H9 (cell line): ENCODE measurements around the gene MORN5. TPM values are rescaled to one million over a fixed set of nuclear protein-coding genes. Genes with fewer than 3 reads are reported as not detected.

Source experiments
- DNase-seq: peaks from one replicate; pipeline ENCODE4 v3.0.0-alpha.2; 2017
- H2AFZ ChIP-seq: one replicate; pipeline ENCODE4 v1.6.1; 2013; ENCODE audit warnings: mild to moderate bottlenecking, low read length, control low read depth, moderate library complexity
- H2AK5ac ChIP-seq: 2 replicates; pipeline ENCODE4 v1.6.1; 2013; ENCODE audit warnings: low read length, control low read depth, mixed read lengths; ENCODE audit not compliant: insufficient read length
- H2BK120ac ChIP-seq: one replicate; pipeline ENCODE4 v1.6.1; 2013; ENCODE audit warnings: low read depth, mild to moderate bottlenecking, low read length, control low read depth, inconsistent platforms; ENCODE audit not compliant: poor library complexity, severe bottlenecking
- H2BK12ac ChIP-seq: 2 replicates; pipeline ENCODE4 v1.6.1; 2013; ENCODE audit warnings: low read length, control low read depth, mixed read lengths, low read depth; ENCODE audit not compliant: insufficient read length
- H2BK15ac ChIP-seq: 2 replicates; pipeline ENCODE4 v1.6.1; 2013; ENCODE audit warnings: low read depth, low read length, control low read depth
- H2BK20ac ChIP-seq: one replicate; pipeline ENCODE4 v1.6.1; 2013; ENCODE audit warnings: low read depth, mild to moderate bottlenecking, low read length, control low read depth, inconsistent platforms; ENCODE audit not compliant: poor library complexity, severe bottlenecking
- H2BK5ac ChIP-seq: 2 replicates; pipeline ENCODE4 v1.6.1; 2013; ENCODE audit warnings: low read length, control low read depth, mixed read lengths; ENCODE audit not compliant: insufficient read length
- H3K14ac ChIP-seq: 2 replicates; pipeline ENCODE4 v1.6.1; 2013; ENCODE audit warnings: low read length, control low read depth; ENCODE audit not compliant: insufficient read depth
- H3K18ac ChIP-seq: 2 replicates; pipeline ENCODE4 v1.6.1; 2013; ENCODE audit warnings: low read depth, mild to moderate bottlenecking, mixed read lengths, low read length, control low read depth; ENCODE audit not compliant: insufficient read length
- H3K23ac ChIP-seq: 2 replicates; pipeline ENCODE4 v1.6.1; 2013; ENCODE audit warnings: low read length, control low read depth, mixed read lengths, low read depth; ENCODE audit not compliant: insufficient read length
- H3K23me2 ChIP-seq: 2 replicates; pipeline ENCODE4 v1.6.1; 2013; ENCODE audit warnings: low read depth, mild to moderate bottlenecking, mixed read lengths, low read length, control low read depth; ENCODE audit not compliant: insufficient read length, poor library complexity, severe bottlenecking
- H3K27ac ChIP-seq: 2 replicates; pipeline ENCODE4 v1.5.1; 2013; ENCODE audit warnings: low read length, control low read depth, mixed read lengths, low read depth; ENCODE audit not compliant: insufficient read length
- H3K27me3 ChIP-seq: 2 replicates; pipeline ENCODE4 v1.6.1; 2013; ENCODE audit warnings: low read length, control low read depth, inconsistent platforms; ENCODE audit not compliant: insufficient read depth
- H3K4ac ChIP-seq: 2 replicates; pipeline ENCODE4 v1.6.1; 2013; ENCODE audit warnings: low read depth, mild to moderate bottlenecking, control low read depth, inconsistent platforms, low read length, moderate library complexity
- H3K4me1 ChIP-seq: 2 replicates; pipeline ENCODE4 v1.6.1; 2013; ENCODE audit warnings: low read length, control low read depth, inconsistent platforms; ENCODE audit not compliant: insufficient read depth
- H3K4me2 ChIP-seq: 2 replicates; pipeline ENCODE4 v1.6.1; 2013; ENCODE audit warnings: low read length, control low read depth, mixed read lengths; ENCODE audit not compliant: insufficient read length, insufficient read depth
- H3K56ac ChIP-seq: 2 replicates; pipeline ENCODE4 v1.6.1; 2013; ENCODE audit warnings: low read depth, mild to moderate bottlenecking, mixed read lengths, low read length, control low read depth; ENCODE audit not compliant: insufficient read length
- H3K79me1 ChIP-seq: 2 replicates; pipeline ENCODE4 v1.6.1; 2013; ENCODE audit warnings: low read depth, mild to moderate bottlenecking, moderate library complexity, low read length, control low read depth, inconsistent platforms; ENCODE audit not compliant: insufficient read depth, poor library complexity, severe bottlenecking
- H3K79me2 ChIP-seq: 2 replicates; pipeline ENCODE4 v1.6.1; 2013; ENCODE audit warnings: low read length, control low read depth, inconsistent platforms; ENCODE audit not compliant: insufficient read depth
- H3K9ac ChIP-seq: 2 replicates; pipeline ENCODE4 v1.6.1; 2013; ENCODE audit warnings: low read length, control low read depth, mixed read lengths; ENCODE audit not compliant: insufficient read length; ENCODE audit errors: extremely low read depth
- H3K9me3 ChIP-seq: one replicate; pipeline ENCODE4 v1.6.1; 2013; ENCODE audit warnings: low read depth, low read length, inconsistent platforms; ENCODE audit not compliant: control insufficient read depth
- H3T11ph ChIP-seq: one replicate; pipeline ENCODE4 v1.6.1; 2013; ENCODE audit warnings: mild to moderate bottlenecking, low read length, control low read depth, inconsistent platforms
- H4K20me1 ChIP-seq: one replicate; pipeline ENCODE4 v1.6.1; 2013; ENCODE audit not compliant: control insufficient read depth, insufficient read length, insufficient read depth
- H4K5ac ChIP-seq: 2 replicates; pipeline ENCODE4 v1.6.1; 2013; ENCODE audit warnings: low read depth, mild to moderate bottlenecking, mixed read lengths, low read length, control low read depth; ENCODE audit not compliant: insufficient read length
- H4K8ac ChIP-seq: replicated peaks from 2 replicates; pipeline ENCODE4 v1.6.1; 2013; ENCODE audit warnings: low read length, control low read depth, mixed read lengths, low read depth; ENCODE audit not compliant: insufficient read length
- H4K91ac ChIP-seq: 2 replicates; pipeline ENCODE4 v1.6.1; 2013; ENCODE audit warnings: low read depth, mild to moderate bottlenecking, moderate library complexity, mixed read lengths, low read length, control low read depth; ENCODE audit not compliant: insufficient read length
- H3K27ac Mint-ChIP-seq, 3 experiments: 2 replicates in 2 of 3; 3 replicates in 1 of 3; pipeline ENCODE4 v1.8.0; 2020 to 2021; ENCODE audit warnings: mixed read lengths in 3 of 3, mild to moderate bottlenecking in 1 of 3, moderate library complexity in 1 of 3
- H3K27me3 Mint-ChIP-seq: 2 replicates; pipeline ENCODE4 v1.8.0; 2021; ENCODE audit warnings: low read depth, mild to moderate bottlenecking, moderate library complexity, mixed read lengths
- H3K36me3 Mint-ChIP-seq, 3 experiments: 2 replicates in 2 of 3; 3 replicates in 1 of 3; pipeline ENCODE4 v1.8.0; 2020 to 2021; ENCODE audit warnings: low read depth in 3 of 3, mixed read lengths in 3 of 3; ENCODE audit not compliant: insufficient read depth in 1 of 3
- H3K4me1 Mint-ChIP-seq, 2 experiments: 2 replicates each; pipeline ENCODE4 v1.8.0; 2020; ENCODE audit warnings: mixed read lengths in 2 of 2
- H3K4me3 Mint-ChIP-seq, 2 experiments: 2 replicates in 1 of 2; 3 replicates in 1 of 2; pipeline ENCODE4 v1.8.0; 2020 to 2021; ENCODE audit warnings: mild to moderate bottlenecking in 2 of 2, mixed read lengths in 2 of 2, moderate library complexity in 1 of 2
- H3K9me3 Mint-ChIP-seq, 2 experiments: 2 replicates in 1 of 2; 3 replicates in 1 of 2; pipeline ENCODE4 v1.8.0; 2020; ENCODE audit warnings: mild to moderate bottlenecking in 2 of 2, mixed read lengths in 2 of 2, moderate library complexity in 1 of 2
- WGBS: extraction: QIAGEN DNeasy Blood & Tissue Kit; methylation state at CpG from one replicate; pipeline ENCODE4 v1.1.7; 2013; ENCODE audit warnings: missing lambda C conversion rate, low lambda C conversion rate, mixed read lengths; ENCODE audit not compliant: insufficient read length; ENCODE audit errors: extremely low coverage; 5-methylcytosine and 5-hydroxymethylcytosine counted together
- total RNA-seq: library from RNA; stranded (reverse); gene quantifications from 2 replicates; pipeline ENCODE4 v1.2.1, GENCODE V29; 2021
- TF ChIP-seq, protein P1 (sequence below): fragments of 200-600 bp; sonication (generic); conservative IDR thresholded peaks from 3 replicates; pipeline ENCODE4 v1.8.0; 2021; ENCODE audit warnings: antibody characterized with exemption, mild to moderate bottlenecking

Gene MORN5
- total RNA-seq, 1 experiment from 2014 or later = not detected

DNA sequence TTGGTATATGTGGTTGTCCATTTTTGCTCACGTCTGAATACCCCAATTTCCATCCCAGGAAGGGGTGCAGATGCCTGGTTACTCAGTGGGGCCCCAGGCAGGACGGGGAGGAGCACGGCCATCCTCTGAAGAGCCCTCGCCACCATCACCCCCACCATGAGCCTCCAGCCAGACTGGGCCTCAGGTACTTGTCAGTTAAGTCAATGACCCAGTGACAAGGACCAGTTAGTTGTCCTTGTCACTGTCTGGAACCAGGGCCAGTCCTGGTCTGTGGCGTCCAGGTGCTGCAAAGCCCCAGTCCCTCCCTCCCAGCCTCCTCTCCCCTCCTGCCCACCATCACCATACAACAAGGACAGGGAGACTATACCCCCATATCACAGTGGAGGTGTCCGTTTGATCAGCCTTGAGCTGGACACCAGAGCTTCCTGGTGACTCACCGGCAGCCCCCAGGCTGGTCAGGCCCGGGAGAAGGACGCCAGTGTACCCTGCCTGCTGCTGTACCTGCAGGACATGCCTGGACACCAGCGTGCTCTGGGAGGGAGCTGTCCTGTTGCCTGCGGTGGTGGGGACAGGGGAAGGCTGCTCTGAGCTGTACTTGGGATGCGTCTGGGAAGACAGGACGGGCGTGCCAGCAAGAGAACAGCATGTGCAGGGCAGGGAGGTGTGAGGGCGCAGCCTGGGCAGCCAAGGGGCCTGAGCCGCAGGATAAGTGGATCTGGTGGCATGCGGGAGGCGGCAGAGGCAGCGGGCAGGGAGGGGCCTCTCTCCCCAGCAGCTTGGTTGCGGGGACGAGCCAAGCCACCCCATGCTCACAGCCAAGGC, 34.0 kb upstream of the MORN5 start:
- Histone ChIP-seq H3K27ac (no peak overlapping the region), H4K8ac (no peak overlapping the region), H3K9ac (no peak overlapping the region), H3K4ac (no peak overlapping the region), H2AK5ac (no peak overlapping the region), H2BK120ac (no peak overlapping the region), H3K56ac (no peak overlapping the region), H2BK5ac (no peak overlapping the region), H4K5ac (no peak overlapping the region), H2BK20ac (no peak overlapping the region), H3K23me2 (peaks cover 9% of the 10 kb centered on the region), H2BK12ac (no peak overlapping the region), H3K18ac (no peak overlapping the region), H2AFZ (no peak overlapping the region), H3T11ph (no peak overlapping the region), H4K91ac (no peak overlapping the region), H3K9me3 (no peaks in the 10 kb centered on the region), H4K20me1 (no peaks in the 10 kb centered on the region), H3K4me2 (peak overlapping the region; percentile 66), H3K79me1 (no peaks in the 10 kb centered on the region), H2BK15ac (no peak overlapping the region), H3K79me2 (no peaks in the 10 kb centered on the region), H3K14ac (no peak overlapping the region; the same call in 1 of the 2 replicates), H3K4me1 (no peaks in the 10 kb centered on the region), H3K27me3 (peaks cover 3% of the 10 kb centered on the region; the same call in 1 of the 2 replicates), H3K23ac (no peak overlapping the region)
- Mint-ChIP-seq H3K4me3 (peak overlapping the region; percentile 67 to 84), H3K27me3 (peaks cover 46% of the 10 kb centered on the region), H3K4me1 (peaks cover 19 to 24% of the 10 kb centered on the region in 2 experiments), H3K27ac (no peak overlapping the region), H3K36me3 (no peaks in the 10 kb centered on the region), H3K9me3 (no peaks in the 10 kb centered on the region)
- no CpG with 5 or more reads among the region's 21 CpGs for WGBS
- peak; percentile 70 for DNase-seq
- TF ChIP-seq, protein P1, sequence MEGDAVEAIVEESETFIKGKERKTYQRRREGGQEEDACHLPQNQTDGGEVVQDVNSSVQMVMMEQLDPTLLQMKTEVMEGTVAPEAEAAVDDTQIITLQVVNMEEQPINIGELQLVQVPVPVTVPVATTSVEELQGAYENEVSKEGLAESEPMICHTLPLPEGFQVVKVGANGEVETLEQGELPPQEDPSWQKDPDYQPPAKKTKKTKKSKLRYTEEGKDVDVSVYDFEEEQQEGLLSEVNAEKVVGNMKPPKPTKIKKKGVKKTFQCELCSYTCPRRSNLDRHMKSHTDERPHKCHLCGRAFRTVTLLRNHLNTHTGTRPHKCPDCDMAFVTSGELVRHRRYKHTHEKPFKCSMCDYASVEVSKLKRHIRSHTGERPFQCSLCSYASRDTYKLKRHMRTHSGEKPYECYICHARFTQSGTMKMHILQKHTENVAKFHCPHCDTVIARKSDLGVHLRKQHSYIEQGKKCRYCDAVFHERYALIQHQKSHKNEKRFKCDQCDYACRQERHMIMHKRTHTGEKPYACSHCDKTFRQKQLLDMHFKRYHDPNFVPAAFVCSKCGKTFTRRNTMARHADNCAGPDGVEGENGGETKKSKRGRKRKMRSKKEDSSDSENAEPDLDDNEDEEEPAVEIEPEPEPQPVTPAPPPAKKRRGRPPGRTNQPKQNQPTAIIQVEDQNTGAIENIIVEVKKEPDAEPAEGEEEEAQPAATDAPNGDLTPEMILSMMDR = no peak
